ENCODE measurements around the gene ADCYAP1.

- TF ChIP-seq CTCF (IDR thresholded peaks at IDR 0.05) (peak; percentile 87 to 93 (median 90)), POLR2AphosphoS5 (IDR thresholded peaks at IDR 0.05) (no peak)
Measured at GRCh38 chr18:864872-865273, 39.8 kb upstream of the ADCYAP1 start.
